Measurements from ENCODE around the gene HS3ST3A1.

The HS3ST3A1 gene

DNA sequence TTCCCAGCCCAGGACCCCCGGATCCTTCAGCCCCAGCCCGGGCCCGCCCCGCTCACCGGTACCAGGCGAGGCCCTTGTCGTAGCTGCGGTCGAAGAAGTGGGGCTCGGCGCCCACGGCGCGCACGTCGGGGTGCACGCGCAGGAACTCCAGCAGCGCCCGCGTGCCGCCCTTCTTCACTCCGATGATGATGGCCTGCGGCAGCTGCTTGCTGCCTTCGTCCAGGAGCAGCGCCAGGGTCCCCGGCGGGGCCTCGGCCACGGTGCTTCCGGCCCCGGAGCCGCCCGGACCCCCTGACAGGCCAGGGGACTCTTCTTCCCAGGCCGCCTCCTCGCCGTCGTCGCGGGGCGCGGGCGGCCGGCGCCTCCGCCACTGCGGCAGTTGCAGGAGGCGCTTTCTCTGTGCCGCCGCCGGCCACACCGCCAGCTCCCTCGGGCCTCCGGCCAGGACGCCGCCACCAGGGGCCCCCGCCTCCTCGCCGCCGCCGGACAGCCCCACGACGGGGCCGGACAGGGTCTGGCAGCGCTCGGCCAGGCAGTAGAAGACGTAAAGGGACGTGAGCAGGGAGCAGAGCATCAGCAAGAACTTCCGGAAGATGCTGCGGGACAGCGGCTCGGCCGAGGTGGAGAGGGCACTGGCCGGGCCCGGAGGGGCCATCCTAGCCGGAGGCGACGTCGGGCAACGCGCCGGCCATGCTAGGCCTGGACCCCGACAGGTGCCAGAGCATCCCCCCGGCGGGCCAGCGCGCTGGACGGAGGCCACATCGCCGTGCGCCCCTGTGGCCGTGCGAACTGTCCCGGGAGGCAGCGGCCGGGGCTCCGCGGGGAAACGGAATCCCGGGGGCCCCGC is 1.0 kb downstream of the HS3ST3A1 start:
- H4K20me1 ChIP-seq (ENCODE audit: insufficient read depth, low read length) = no peaks in the 10 kb centered on the region
- no peak overlapping the region for H3K27ac ChIP-seq (ENCODE audit: low read depth, low read length, poor library complexity, severe bottlenecking)
- H3K4me3 ChIP-seq (ENCODE audit: low read depth, low read length, poor library complexity, severe bottlenecking) = no peak overlapping the region
- no peaks in the 10 kb centered on the region for H3K27me3 ChIP-seq (ENCODE audit: insufficient read depth, low read length)
- no peak overlapping the region for H3K9ac ChIP-seq (ENCODE audit: low read length)
- no peaks in the 10 kb centered on the region for H3K4me1 ChIP-seq (ENCODE audit: insufficient read depth, low read length, severe bottlenecking)
- H3K4me2 ChIP-seq (ENCODE audit: low read length) = no peak overlapping the region
- no peaks in the 10 kb centered on the region for H3K9me3 ChIP-seq (ENCODE audit: low read length)
- H3K9me2 ChIP-seq (ENCODE audit: low read depth, low read length) = no peaks in the 10 kb centered on the region
- no peaks in the 10 kb centered on the region for H3K36me3 ChIP-seq (ENCODE audit: insufficient read depth, low read length)
- no peaks in the 10 kb centered on the region for H3F3A ChIP-seq (ENCODE audit: insufficient read depth, low read length)
- no peaks in the 10 kb centered on the region for H3K79me2 ChIP-seq (ENCODE audit: insufficient read depth, low read length)
- H2AFZ ChIP-seq (ENCODE audit: low read length) = no peak overlapping the region
- TF ChIP-seq CTCF (IDR thresholded peaks at IDR 0.05; ENCODE audit: low read length) (no peak), EZH2 (IDR thresholded peaks at IDR 0.05; ENCODE audit: borderline replicate concordance, low read length) (no peak)

GRCh38 chr17:13599864-13600263 is 1.9 kb downstream of the HS3ST3A1 start:
- no peaks in the 10 kb centered on the region for H3K9me2 ChIP-seq (ENCODE audit: low read depth, low read length)
- no peaks in the 10 kb centered on the region for H3K36me3 ChIP-seq (ENCODE audit: insufficient read depth, low read length)
- H3K27me3 ChIP-seq (ENCODE audit: insufficient read depth, low read length) = no peaks in the 10 kb centered on the region
- no peaks in the 10 kb centered on the region for H3F3A ChIP-seq (ENCODE audit: insufficient read depth, low read length)
- no peaks in the 10 kb centered on the region for H3K9me3 ChIP-seq (ENCODE audit: low read length)
- H2AFZ ChIP-seq (ENCODE audit: low read length) = no peak overlapping the region
- H3K9ac ChIP-seq (ENCODE audit: low read length) = no peak overlapping the region
- H3K27ac ChIP-seq (ENCODE audit: low read depth, low read length, poor library complexity, severe bottlenecking) = no peak overlapping the region
- TF ChIP-seq CTCF (IDR thresholded peaks at IDR 0.05; ENCODE audit: low read length) = no peak
- no peak for TF ChIP-seq EZH2 (IDR thresholded peaks at IDR 0.05; ENCODE audit: borderline replicate concordance, low read length)
- H3K4me3 ChIP-seq (ENCODE audit: low read depth, low read length, poor library complexity, severe bottlenecking) = no peak overlapping the region
- H3K4me2 ChIP-seq (ENCODE audit: low read length) = no peak overlapping the region
- no peaks in the 10 kb centered on the region for H3K79me2 ChIP-seq (ENCODE audit: insufficient read depth, low read length)
- H4K20me1 ChIP-seq (ENCODE audit: insufficient read depth, low read length) = no peaks in the 10 kb centered on the region
- no peaks in the 10 kb centered on the region for H3K4me1 ChIP-seq (ENCODE audit: insufficient read depth, low read length, severe bottlenecking)

DNA sequence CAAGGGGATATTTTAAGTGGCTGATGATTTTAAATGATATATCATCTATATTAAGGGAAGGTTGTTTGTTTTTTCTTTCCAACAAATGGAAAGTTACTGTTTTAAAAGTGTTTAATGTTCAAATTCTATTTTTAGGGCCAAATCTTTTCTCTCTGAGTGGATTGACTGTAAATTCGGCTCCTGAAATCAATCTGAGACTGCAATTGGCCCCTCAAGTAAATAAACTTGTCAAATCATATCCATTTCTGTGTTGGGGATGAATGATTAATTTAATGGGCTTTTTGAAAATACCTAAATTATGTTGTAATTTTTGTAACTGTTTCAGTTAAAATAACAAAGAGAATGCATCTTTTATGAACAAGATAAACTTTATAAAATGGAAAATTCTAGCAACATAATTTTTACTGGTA is 2.6 kb downstream of the HS3ST3A1 start:
- no peaks in the 10 kb centered on the region for H3K9me2 ChIP-seq (ENCODE audit: low read depth, low read length)
- no peak overlapping the region for H3K9ac ChIP-seq (ENCODE audit: low read length)
- H3K79me2 ChIP-seq (ENCODE audit: insufficient read depth, low read length) = no peaks in the 10 kb centered on the region
- TF ChIP-seq CTCF (IDR thresholded peaks at IDR 0.05; ENCODE audit: low read length) = no peak
- no peak for TF ChIP-seq EZH2 (IDR thresholded peaks at IDR 0.05; ENCODE audit: borderline replicate concordance, low read length)
- no peaks in the 10 kb centered on the region for H3K4me1 ChIP-seq (ENCODE audit: insufficient read depth, low read length, severe bottlenecking)
- no peaks in the 10 kb centered on the region for H3K36me3 ChIP-seq (ENCODE audit: insufficient read depth, low read length)
- no peak overlapping the region for H3K27ac ChIP-seq (ENCODE audit: low read depth, low read length, poor library complexity, severe bottlenecking)
- no peaks in the 10 kb centered on the region for H3K27me3 ChIP-seq (ENCODE audit: insufficient read depth, low read length)
- no peak overlapping the region for H2AFZ ChIP-seq (ENCODE audit: low read length)
- H4K20me1 ChIP-seq (ENCODE audit: insufficient read depth, low read length) = no peaks in the 10 kb centered on the region
- H3K9me3 ChIP-seq (ENCODE audit: low read length) = no peaks in the 10 kb centered on the region
- no peak overlapping the region for H3K4me3 ChIP-seq (ENCODE audit: low read depth, low read length, poor library complexity, severe bottlenecking)
- H3F3A ChIP-seq (ENCODE audit: insufficient read depth, low read length) = no peaks in the 10 kb centered on the region
- no peak overlapping the region for H3K4me2 ChIP-seq (ENCODE audit: low read length)
